T-helper 22 cell (primary cell): Measurements from ENCODE around the gene ATXN7.

Experiments
- DNase-seq: peaks from one replicate; pipeline ENCODE4 v3.0.0-alpha.2; 2020; ENCODE audit warnings: low read depth

Gene ATXN7

GRCh38 chr3:64023187-64023860 lies 159.7 kb downstream of the ATXN7 start, which contains the start of gene PSMD6:
Gene PSMD6, minus strand, starts transcription at chr3:64023494. Its CDS starts 75 bp downstream, at chr3:64023419.
- peak; percentile 84 for DNase-seq

- no peak for DNase-seq
Measured at GRCh38 chr3:64023861-64024223, 160.2 kb downstream of the ATXN7 start.

DNA sequence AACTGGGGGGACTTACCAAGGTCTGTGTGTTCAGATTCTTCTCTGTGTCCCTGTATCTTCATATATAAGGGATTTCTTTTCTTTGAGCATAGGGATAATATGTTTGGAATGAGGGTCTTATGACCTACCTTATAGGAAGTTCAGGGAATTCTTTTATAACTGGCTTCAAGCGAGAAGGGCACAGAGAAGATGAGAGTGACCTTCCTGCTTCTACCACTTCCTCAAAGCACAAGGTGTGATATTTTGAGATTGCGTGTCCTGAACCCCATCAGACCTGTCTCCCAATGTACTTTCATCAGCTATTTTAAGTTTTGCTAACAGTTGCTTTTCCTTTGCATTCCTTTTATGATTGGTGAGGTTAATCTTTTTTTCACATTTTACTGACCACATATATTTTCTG lies 162.7 kb downstream of the ATXN7 start:
- DNase-seq = no peak

DNA sequence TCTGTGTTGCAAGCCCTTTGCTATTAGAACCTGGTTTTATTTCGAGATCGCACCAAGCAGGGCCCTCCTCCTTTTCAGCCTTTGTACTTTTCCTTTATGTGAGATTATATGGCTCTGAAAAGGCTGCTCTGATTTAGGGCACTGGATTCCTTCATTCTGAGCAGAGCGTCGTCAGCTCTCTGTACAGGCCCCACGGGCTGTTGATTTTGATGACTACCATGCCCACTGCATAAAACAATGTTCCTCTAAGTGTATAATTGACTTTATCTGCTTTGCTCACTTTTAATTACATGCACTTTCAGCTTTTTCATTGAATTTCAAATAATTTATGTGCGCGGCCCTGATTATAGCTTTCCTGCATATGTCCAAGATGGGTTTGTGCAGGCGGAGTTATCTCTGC lies 164.0 kb downstream of the ATXN7 start:
- no peak for DNase-seq

DNA sequence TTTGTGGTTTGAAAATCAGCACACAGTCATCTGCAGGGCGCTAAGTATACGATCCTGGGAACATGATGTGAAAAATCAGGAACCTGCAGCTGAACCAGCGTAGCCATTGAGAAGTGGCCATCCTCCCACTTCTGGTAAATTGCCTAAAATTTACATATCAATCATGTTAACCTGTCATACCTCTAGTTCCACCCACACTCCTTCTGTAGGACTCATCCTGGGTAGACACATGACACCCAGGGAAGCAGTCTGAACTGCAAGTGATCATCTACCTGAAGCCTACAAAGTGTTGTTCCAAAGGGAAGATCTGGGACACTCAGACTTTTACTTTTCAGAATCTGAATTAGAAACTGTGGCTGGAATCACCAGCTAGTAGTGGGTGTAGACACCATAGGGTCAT lies 165.1 kb downstream of the ATXN7 start:
- no peak for DNase-seq

- no peak for DNase-seq
Measured at GRCh38 chr3:64029287-64029686, 165.6 kb downstream of the ATXN7 start.

DNA sequence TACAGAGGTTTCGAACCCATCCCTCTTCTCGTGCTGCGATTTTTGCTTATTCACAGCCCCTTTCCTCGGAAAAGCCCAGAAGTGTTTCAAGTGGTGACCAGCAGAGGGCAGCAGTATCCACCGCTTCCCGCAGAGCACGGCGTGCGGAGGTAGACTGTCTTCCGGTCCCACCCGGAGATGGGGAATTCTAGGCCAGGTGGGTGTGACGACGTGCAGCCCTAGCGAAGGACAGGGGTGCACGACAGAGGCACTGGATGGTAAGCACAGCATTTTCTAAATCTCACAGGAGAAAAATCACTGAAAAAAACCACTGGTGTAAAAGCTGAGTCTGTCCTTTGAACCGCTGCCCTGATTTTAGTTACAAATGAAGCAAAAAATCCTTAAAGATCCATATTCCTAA lies 167.1 kb downstream of the ATXN7 start:
- DNase-seq = peak; percentile 65

- no peak for DNase-seq
Measured at GRCh38 chr3:64031540-64032508, 168.2 kb downstream of the ATXN7 start.

- no peak for DNase-seq
Measured at GRCh38 chr3:64033069-64033468, 169.4 kb downstream of the ATXN7 start.

GRCh38 chr3:64037084-64037483 lies 173.4 kb downstream of the ATXN7 start:
- DNase-seq = no peak

- no peak for DNase-seq
Measured at GRCh38 chr3:64038253-64038767, 174.6 kb downstream of the ATXN7 start.

GRCh38 chr3:64039332-64039731 lies 175.7 kb downstream of the ATXN7 start:
- DNase-seq = no peak

GRCh38 chr3:64039981-64040733 lies 176.5 kb downstream of the ATXN7 start:
- DNase-seq = no peak

DNA sequence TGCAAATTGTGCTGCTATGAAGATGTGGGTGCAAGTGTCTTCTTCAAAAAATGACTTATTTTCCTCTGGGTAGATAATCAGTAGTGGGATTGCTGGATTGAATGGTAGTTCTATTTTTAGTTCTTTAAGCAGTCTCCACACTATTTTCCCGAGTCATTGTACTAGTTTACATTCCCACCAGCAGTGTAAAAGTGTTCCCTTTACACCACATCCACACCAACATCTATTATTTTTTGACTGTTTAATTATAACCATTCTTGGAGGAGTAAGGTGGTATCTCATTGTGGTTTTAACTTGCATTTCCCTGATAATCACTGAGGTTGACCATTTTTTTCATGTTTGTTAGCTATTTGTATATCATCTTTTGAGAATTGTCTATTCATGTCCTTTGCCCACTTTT lies 179.3 kb downstream of the ATXN7 start:
- DNase-seq = no peak

GRCh38 chr3:64046592-64046991 lies 182.9 kb downstream of the ATXN7 start:
- DNase-seq = no peak

- DNase-seq = no peak
Measured at GRCh38 chr3:64046996-64047594, 183.4 kb downstream of the ATXN7 start.

DNA sequence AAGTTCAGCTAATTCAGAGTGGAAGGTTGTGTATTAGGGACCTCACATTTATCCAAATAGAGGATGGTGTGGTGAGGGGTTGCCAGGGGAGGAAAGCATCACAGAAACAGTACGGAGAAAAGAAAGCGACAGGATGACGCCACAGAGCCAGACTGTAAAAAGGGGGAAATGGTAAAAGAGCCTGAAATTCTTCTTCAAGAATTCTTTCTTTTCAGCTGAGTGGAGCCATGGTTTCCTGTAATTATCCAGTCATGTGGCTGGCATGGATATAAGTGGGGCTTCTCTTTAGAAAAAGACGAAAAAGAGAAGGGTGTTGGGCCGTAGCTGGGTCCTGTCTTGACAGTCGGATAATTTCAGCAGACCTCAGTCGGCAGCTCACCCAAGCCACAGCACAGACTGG lies 184.1 kb downstream of the ATXN7 start:
- DNase-seq = no peak

DNA sequence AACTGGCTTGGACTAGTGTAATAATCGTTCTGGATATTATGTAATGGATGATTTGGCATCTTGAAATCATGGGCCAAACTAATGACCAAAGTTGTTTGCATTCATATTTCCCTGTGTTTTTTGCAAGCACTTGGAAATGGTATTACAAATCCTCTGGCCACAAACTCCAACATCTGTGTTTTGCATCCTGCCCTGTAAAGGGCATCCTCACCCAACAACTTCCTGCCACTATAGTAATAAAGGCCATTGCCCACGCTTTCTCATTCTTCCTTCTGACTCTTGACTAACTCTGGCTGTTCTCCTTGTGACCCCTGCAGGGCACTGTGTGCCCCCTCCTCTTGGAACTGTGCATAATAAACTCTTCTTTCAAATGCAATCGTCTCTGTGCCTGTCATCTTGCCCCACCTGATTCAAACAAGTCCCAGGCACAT lies 185.0 kb downstream of the ATXN7 start:
- DNase-seq = no peak

DNA sequence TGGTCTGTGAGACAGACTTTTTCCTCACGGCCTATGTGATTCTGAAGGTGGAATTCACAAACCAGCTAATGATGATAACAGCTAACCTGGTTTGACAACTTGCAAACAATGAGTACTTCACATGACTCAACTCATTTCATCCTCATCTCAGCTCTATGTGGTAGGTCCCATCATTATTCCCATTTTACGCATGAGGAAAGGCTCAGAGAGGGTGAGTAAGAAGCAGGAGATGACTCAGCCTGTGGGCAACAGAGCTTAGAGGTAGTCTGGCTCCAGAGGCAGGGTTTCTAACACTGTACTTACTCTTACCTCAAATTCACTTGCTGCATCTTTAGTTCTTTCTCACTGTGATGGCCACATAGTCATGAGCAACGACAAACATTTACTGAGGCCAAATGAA lies 185.5 kb downstream of the ATXN7 start:
- DNase-seq = no peak

DNA sequence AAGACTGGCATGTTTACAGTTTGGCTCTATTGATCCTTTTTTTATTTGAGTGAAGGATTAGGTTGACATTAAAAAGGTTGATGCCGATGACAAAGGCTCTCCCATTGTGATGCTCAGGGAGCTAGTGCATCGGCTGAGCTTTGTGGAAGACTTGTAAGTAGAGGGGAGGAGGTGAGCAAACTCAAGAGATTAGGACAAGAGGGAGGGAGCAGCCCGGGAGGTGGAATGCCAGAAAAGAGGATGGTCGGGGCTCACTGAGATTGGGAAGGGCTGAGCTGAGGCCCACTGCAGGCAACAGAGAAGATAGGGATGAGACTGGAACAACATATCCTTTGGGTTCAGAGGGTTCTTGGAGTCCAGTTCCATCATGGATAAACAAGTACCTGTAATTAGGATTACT lies 186.2 kb downstream of the ATXN7 start:
- no peak for DNase-seq
